Measurements from ENCODE around the gene TRNP1. TPM values are rescaled to one million over a fixed set of nuclear protein-coding genes. Genes with fewer than 3 reads are reported as not detected.

The TRNP1 gene, protein sequence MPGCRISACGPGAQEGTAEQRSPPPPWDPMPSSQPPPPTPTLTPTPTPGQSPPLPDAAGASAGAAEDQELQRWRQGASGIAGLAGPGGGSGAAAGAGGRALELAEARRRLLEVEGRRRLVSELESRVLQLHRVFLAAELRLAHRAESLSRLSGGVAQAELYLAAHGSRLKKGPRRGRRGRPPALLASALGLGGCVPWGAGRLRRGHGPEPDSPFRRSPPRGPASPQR
- 35.4 and 58.9 TPM in 2 replicates for total RNA-seq

DNA sequence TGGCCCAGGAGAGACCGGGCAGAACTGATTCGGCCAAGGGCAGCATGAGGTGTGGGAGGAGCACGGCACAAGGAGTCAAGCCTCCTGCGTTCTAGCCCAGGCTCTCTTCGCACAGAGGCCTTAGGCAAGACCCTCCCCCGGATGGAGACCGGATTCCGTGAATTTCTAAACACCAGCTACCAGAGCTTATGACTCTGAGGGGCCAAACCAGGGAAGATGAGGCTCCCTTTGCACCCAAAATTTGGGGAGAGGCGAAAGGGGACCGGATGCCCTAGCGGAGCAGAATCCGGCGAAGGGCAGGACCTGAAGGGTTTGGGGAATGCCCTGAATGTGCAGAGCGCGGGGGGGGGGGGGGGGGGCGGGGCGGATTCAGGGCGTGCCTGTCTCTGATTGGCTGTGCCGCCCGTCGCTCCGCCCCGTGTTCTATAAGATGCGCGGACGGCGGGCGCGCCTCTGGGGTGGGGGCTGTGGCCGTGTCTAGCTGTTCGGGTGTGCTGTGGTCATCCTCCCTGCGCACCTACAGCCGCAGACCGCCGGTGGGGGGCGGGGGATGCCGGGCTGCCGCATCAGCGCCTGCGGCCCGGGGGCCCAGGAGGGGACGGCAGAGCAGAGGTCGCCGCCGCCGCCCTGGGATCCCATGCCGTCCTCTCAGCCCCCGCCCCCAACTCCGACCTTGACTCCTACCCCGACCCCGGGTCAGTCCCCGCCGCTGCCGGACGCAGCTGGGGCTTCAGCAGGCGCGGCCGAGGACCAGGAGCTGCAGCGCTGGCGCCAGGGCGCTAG is at the start of gene TRNP1:
TSS of gene TRNP1 (plus strand) at position 456 of the 783 bp plus-strand sequence. CDS start at position 551, 95 bp downstream.

DNA sequence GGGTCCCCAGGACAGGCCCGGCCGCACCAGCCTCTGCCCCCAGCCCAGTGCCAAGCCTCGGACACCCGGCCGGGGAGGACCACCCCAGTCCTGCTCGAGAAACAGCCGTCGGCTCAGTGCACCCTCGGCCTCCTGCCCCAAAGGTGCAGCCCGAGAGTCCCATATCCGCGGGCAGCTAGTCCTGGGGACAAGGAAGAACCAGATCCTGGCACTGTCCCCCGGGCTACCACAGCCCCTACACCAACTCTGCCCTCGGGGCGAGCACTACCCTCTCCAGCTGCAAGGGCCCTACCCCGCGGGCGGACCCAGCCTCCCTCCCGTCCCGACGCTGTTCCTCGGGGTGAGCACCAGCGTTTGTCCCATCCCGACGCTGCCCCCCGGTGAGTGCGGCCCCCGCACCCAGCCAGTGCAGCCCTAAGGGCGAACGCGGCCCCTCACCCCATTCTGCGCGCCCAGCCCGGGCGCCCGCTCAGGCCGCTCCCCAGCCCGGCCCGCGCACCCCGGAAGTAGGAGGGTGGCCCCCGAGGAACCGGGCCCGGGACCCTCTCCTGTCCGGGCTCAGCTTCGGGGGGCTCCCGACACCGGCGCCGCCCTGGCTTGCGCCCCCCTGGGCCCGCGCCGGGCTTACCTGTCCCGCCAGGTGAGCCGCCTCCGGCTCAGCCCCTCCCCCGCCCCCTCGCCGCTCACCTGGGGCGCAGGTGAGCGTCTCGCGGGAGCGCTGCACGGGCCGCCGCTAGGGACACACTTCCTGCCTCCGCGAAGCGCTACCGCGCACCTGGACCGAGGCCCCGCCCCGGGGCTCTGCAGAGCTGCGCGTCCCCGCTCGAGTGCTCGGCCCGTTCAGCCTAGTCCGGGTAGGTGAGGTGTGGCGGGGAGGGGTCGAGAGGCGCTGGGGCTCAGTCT is 33.5 kb upstream of the TRNP1 start, which contains the start of gene KDF1:
TSS of gene KDF1 (minus strand) at position 747 of the 903 bp plus-strand sequence. CDS start 8,088 bp downstream, outside the sequence.

Other genes starting within 250 kb of the TRNP1 start
- gene PIGV, start 205.7 kb upstream of the TRNP1 start, total RNA-seq, result 7.9 and 13.2 TPM in 2 replicates
- gene ZDHHC18, start 167.0 kb upstream of the TRNP1 start, total RNA-seq, result 14.1 and 29.9 TPM in 2 replicates
- gene SFN, start 130.5 kb upstream of the TRNP1 start, total RNA-seq, result 1,524 and 1,633 TPM in 2 replicates
- 10.6 and 11.1 TPM in 2 replicates for gene GPN2, start 103.4 kb upstream of the TRNP1 start, total RNA-seq
- gene GPATCH3, start 93.2 kb upstream of the TRNP1 start, total RNA-seq, result 7.4 and 21.1 TPM in 2 replicates
- gene NR0B2, start 79.7 kb upstream of the TRNP1 start, total RNA-seq, result not detected in 2 replicates
- gene NUDC, start 71.9 kb upstream of the TRNP1 start, total RNA-seq, result 91.7 and 98.7 TPM in 2 replicates
- gene KDF1, start 33.2 kb upstream of the TRNP1 start, total RNA-seq, result 27.2 and 28.5 TPM in 2 replicates
- 69.3 and 80.0 TPM in 2 replicates for gene TENT5B, start 19.2 kb downstream of the TRNP1 start, total RNA-seq
- gene SLC9A1, start 161.4 kb downstream of the TRNP1 start, total RNA-seq, result 18.0 and 35.2 TPM in 2 replicates
- gene WDTC1, start 240.9 kb downstream of the TRNP1 start, total RNA-seq, result 20.4 and 26.0 TPM in 2 replicates